ENCODE data around the gene HAUS7.

Gene HAUS7

DNA sequence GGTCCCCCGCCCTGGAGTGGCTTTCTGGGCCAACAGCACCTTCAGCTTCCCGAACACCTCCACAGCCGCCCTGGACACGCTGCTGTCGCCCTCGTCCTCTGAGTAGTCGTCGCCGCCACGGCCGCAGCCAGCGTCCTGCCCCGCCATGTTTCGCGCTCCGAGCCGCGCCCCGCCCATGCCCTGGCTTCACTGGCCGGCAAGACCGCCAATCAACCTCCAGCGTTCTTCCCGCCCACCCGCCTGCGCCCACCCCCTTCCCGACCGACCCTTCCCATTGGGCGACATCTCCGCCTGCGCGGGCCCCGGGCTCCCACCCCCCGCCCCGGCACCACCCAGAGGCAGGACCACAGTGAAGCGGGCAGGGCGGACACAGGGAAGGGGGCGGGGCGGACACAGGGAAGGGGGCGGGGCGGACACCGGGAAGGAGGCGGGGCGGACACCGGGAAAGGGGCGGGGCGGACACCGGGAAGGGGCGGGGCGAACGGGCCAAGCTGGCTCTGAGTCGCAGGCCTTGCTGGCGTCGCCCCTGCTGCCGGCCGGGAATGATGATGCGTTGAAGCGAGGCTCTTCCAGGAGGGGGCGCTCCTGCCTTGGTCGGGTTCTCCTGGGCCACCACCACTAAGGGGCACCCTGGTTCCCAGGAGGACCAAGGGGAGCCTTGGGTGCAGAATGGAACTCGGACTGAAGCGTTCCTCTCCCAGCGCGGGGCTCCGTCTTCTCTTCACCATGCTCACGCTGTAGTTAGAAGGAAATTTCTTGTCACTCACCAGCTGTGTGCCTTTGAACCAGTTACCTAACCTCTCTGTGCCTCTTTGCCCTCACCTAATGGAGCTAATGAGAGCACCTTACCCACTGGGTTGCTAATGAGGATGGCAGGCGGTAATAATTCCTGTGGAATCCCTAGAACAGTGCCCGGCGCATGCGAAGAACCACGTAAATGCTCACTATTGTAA lies at the start of gene HAUS7:
Gene HAUS7, minus strand, starts transcription at position 166 of the 953 bp plus-strand sequence. Its CDS starts 19 bp downstream, at position 147.
- peak; percentile 55 for DNase-seq (ENCODE audit: low read depth)
- H3K4me3 ChIP-seq (ENCODE audit: low read depth, low read length) = peak within 1 kb of the TSS; percentile 72
- peak; percentile 68 for TF ChIP-seq CTCF (IDR thresholded peaks at IDR 0.05; ENCODE audit: low read depth, low read length, missing control alignments)

- no peak for DNase-seq (ENCODE audit: low read depth)
- no peak for TF ChIP-seq CTCF (IDR thresholded peaks at IDR 0.05; ENCODE audit: low read depth, low read length, missing control alignments)
- H3K4me3 ChIP-seq (ENCODE audit: low read depth, low read length) = no peak overlapping the region
Measured at GRCh38 chrX:153519569-153520286, 49.4 kb upstream of the HAUS7 start.

GRCh38 chrX:153517946-153518834 lies 47.8 kb upstream of the HAUS7 start:
- H3K4me3 ChIP-seq (ENCODE audit: low read depth, low read length) = no peak overlapping the region
- no peak for TF ChIP-seq CTCF (IDR thresholded peaks at IDR 0.05; ENCODE audit: low read depth, low read length, missing control alignments)
- DNase-seq (ENCODE audit: low read depth) = no peak

GRCh38 chrX:153517423-153517822 lies 47.0 kb upstream of the HAUS7 start, which contains the start of gene ATP2B3:
Gene ATP2B3, plus strand, starts transcription at chrX:153517642. Its CDS starts 18,606 bp downstream, at chrX:153536248.
- no peak for DNase-seq (ENCODE audit: low read depth)
- TF ChIP-seq CTCF (IDR thresholded peaks at IDR 0.05; ENCODE audit: low read depth, low read length, missing control alignments) = no peak
- no peak within 1 kb of the TSS for H3K4me3 ChIP-seq (ENCODE audit: low read depth, low read length)

DNA sequence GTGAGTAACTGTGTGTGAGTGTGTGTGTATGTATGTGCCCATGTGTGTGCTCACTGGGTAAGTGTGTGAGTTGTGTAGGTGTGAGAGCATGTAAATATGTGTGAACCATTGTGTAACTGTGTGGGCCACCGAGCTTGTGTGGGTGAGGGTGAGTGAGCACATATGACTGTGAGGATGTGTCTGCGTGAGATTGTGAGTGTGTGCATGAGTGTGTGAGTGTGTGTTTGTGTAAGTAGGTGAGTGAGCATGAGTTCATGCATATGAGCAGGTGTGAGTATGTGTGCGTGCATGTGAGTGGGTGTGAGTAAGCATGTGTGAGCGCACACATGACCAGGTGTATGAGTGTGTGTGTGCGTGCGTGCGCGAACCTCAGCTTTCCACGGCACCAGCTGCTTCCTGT lies 45.7 kb upstream of the HAUS7 start:
- no peak overlapping the region for H3K4me3 ChIP-seq (ENCODE audit: low read depth, low read length)
- no peak for DNase-seq (ENCODE audit: low read depth)
- no peak for TF ChIP-seq CTCF (IDR thresholded peaks at IDR 0.05; ENCODE audit: low read depth, low read length, missing control alignments)

- H3K4me3 ChIP-seq (ENCODE audit: low read depth, low read length) = no peak overlapping the region
- no peak for DNase-seq (ENCODE audit: low read depth)
- no peak for TF ChIP-seq CTCF (IDR thresholded peaks at IDR 0.05; ENCODE audit: low read depth, low read length, missing control alignments)
Measured at GRCh38 chrX:153515435-153515834, 45.1 kb upstream of the HAUS7 start.

Measured in GM12864 (cell line).